Measurements from ENCODE around the gene CCDC83.

DNA sequence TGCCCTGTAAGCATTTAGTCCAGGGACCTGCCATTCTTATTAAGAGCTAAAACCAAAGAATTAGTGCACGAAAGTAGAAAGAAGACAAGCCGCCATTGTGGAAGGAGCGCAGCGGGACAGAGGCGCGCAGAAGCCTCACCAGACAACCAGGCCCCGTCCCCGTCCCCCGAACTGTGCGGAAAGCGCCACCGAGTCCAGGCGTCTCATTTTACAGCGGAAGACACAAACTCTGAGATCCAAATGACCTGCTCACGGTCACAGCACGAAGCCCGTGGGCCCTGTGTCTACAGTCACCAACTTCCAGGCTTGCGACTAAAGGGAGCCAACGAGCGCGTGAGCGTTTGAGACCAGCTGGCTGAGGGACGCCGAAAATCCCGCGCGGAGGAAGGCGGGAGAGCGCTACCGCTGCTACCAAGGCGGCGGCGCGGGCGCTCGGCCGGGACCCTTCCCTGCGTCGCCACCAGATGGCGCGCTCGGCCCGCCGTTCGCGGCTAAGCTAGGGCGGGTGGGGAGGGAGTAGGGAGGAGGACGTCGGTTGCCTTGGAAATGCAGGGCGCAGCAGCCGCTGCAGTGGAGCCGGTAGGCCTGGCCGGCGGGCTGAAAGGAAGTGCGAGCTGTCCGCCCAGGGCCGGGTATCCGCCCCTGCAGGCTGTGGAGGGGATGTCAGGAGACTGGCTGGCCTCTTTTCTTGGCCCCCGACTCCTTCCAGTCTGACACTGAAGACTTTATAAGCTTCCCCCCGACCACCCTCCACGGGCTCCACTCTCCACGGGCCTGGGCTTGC is 434 bp upstream of the CCDC83 start:
- TF ChIP-seq, protein P1, sequence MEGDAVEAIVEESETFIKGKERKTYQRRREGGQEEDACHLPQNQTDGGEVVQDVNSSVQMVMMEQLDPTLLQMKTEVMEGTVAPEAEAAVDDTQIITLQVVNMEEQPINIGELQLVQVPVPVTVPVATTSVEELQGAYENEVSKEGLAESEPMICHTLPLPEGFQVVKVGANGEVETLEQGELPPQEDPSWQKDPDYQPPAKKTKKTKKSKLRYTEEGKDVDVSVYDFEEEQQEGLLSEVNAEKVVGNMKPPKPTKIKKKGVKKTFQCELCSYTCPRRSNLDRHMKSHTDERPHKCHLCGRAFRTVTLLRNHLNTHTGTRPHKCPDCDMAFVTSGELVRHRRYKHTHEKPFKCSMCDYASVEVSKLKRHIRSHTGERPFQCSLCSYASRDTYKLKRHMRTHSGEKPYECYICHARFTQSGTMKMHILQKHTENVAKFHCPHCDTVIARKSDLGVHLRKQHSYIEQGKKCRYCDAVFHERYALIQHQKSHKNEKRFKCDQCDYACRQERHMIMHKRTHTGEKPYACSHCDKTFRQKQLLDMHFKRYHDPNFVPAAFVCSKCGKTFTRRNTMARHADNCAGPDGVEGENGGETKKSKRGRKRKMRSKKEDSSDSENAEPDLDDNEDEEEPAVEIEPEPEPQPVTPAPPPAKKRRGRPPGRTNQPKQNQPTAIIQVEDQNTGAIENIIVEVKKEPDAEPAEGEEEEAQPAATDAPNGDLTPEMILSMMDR (IDR thresholded peaks at IDR 0.05) = peak; percentile 82
- TF ChIP-seq EZH2phosphoT487 (IDR thresholded peaks at IDR 0.05) = no peak

Measured in neural progenitor cell (in vitro differentiated cells).